Measurements from ENCODE around the gene RNASE4. TPM values are rescaled to one million over a fixed set of nuclear protein-coding genes. Genes with fewer than 3 reads are reported as not detected.

Gene RNASE4
- total RNA-seq: 1 to 10 TPM; 4.3 to 8.3 TPM

GRCh38 chr14:20683891-20684661 lies at the start of gene RNASE4:
TSS of gene RNASE4 (plus strand) at chr14:20684560. CDS start at chr14:20699372, 14,812 bp downstream.

GRCh38 chr14:20641591-20641990 lies 42.8 kb upstream of the RNASE4 start, which contains the start of gene OR6S1:
TSS of gene OR6S1 (minus strand) at chr14:20641691. CDS start at chr14:20641691, 0 bp downstream.

GRCh38 chr14:20688167-20688839 lies 3.9 kb downstream of the RNASE4 start, which contains the start of gene ANG:
TSS of gene ANG (plus strand) at chr14:20688764. CDS start at chr14:20693565, 4,801 bp downstream.

GRCh38 chr14:20745571-20746358 lies 61.4 kb downstream of the RNASE4 start, which contains the start of gene EDDM3A:
TSS of gene EDDM3A (plus strand) at chr14:20745887. CDS start at chr14:20747581, 1,694 bp downstream.

Small RNA genes lying within 50 kb of the gene (small RNA-seq; reads per million reads assigned to genes)
- 0 reads per million in 2 donors for gene RF00019

Other genes starting within 250 kb of the RNASE4 start
- under 1 TPM; under 0.01 to 0.34 TPM for gene KLHL33, start 248.4 kb upstream of the RNASE4 start, total RNA-seq
- gene OSGEP, start 229.7 kb upstream of the RNASE4 start, total RNA-seq: 10 to 100 TPM; 52.3 to 58.6 TPM
- gene APEX1, start 229.3 kb upstream of the RNASE4 start, total RNA-seq: 10 to 100 TPM; 23.7 to 51.6 TPM
- gene PIP4P1, start 223.1 kb upstream of the RNASE4 start, total RNA-seq: 10 to 100 TPM; 40.3 to 45.4 TPM
- gene PNP, start 215.2 kb upstream of the RNASE4 start, total RNA-seq: 100 to 1,000 TPM in 1 of 2 donors, 10 to 100 TPM in 1; 26.8 to 107 TPM
- gene RNASE10, start 179.0 kb upstream of the RNASE4 start, total RNA-seq: not detected
- gene RNASE9, start 123.5 kb upstream of the RNASE4 start, total RNA-seq: not detected
- gene RNASE11, start 96.6 kb upstream of the RNASE4 start, total RNA-seq: not detected
- gene RNASE12, start 93.2 kb upstream of the RNASE4 start, total RNA-seq: not detected
- gene OR6S1, start 42.9 kb upstream of the RNASE4 start, total RNA-seq: not detected
- gene ANG, start 4.2 kb downstream of the RNASE4 start, total RNA-seq: 1 to 10 TPM; 6.9 to 7.0 TPM
- not detected for gene EDDM3A, start 61.3 kb downstream of the RNASE4 start, total RNA-seq
- gene EDDM3B, start 83.8 kb downstream of the RNASE4 start, total RNA-seq: not detected
- not detected for gene RNASE6, start 96.7 kb downstream of the RNASE4 start, total RNA-seq
- gene RNASE1, start 118.3 kb downstream of the RNASE4 start, total RNA-seq: not detected
- not detected for gene RNASE3, start 206.8 kb downstream of the RNASE4 start, total RNA-seq

Data from melanocyte of skin (primary cell).